GM12878 (cell line): ENCODE measurements around the gene FBLN5. TPM values are rescaled to one million over a fixed set of nuclear protein-coding genes. Genes with fewer than 3 reads are reported as not detected.

Experiments
- ATAC-seq: fragments of 200-7000 bp; cut with Tn5 transposase; 3 replicates; pipeline ENCODE4 v1.9.1; 2020; ENCODE audit warnings: mild to moderate bottlenecking, moderate library complexity
- BruUV-seq: library from RNA; stranded (reverse); fragments of 400-500 nt; replicated peaks from 2 replicates; lab custom pipeline; 2021; lab: Mats Ljungman, UMichigan
- CTCF ChIA-PET: fragments of 300-600 bp; sonication (Branson Sonifier 250); formaldehyde crosslinking; extraction: SDS; loops from one replicate; lab custom pipeline; 2021; ENCODE audit warnings: inconsistent platforms; lab: Yijun Ruan, JAX
- POLR2A ChIA-PET: fragments of 350-600 bp; formaldehyde crosslinking; extraction: SDS; loops from one replicate; lab custom pipeline; 2021; ENCODE audit warnings: inconsistent platforms; lab: Charles Lee
- RAD21 ChIA-PET: fragments of 300-600 bp; sonication (Branson Sonifier 250); formaldehyde crosslinking; loops from one replicate; lab custom pipeline; 2023; ENCODE audit warnings: antibody characterized with exemption; ENCODE audit not compliant: unreplicated experiment; lab: Charles Lee
- SMC1A ChIA-PET: fragments of 300-600 bp; sonication (Branson Sonifier 250); formaldehyde crosslinking; loops from one replicate; lab custom pipeline; 2023; ENCODE audit not compliant: unreplicated experiment, uncharacterized antibody; lab: Charles Lee
- DNase-seq: peaks from one replicate; pipeline ENCODE4 v3.0.0-alpha.2; 2011; ENCODE audit warnings: low read depth, low spot score
- FAIRE-seq: peaks from 3 replicates; lab custom pipeline; 2011; peaks lifted over from hg19 to GRCh38; lab: Jason Lieb, UNC
- H2AFZ ChIP-seq: 2 replicates; pipeline ENCODE4 v1.6.0; 2011; ENCODE audit warnings: low read depth, low read length, control low read depth; ENCODE audit not compliant: control insufficient read depth
- H3K27ac ChIP-seq: 2 replicates; pipeline ENCODE4 v1.5.1; 2011; ENCODE audit warnings: control low read depth; ENCODE audit not compliant: control insufficient read depth, insufficient read depth
- H3K27me3 ChIP-seq, 2 experiments: replicated peaks in 1 of 2; 2 replicates each; pipeline versions ENCODE4 v1.6.0 to v1.6.1; 2011; ENCODE audit warnings: low read length in 1 of 2; ENCODE audit not compliant: control insufficient read depth in 2 of 2, insufficient read depth in 2 of 2
- H3K36me3 ChIP-seq, 2 experiments: 2 replicates each; pipeline ENCODE4 v1.5.1; 2011; ENCODE audit warnings: low read length in 1 of 2; ENCODE audit not compliant: control insufficient read depth in 2 of 2, insufficient read depth in 2 of 2
- H3K4me1 ChIP-seq: 2 replicates; pipeline ENCODE4 v1.6.1; 2011; ENCODE audit warnings: mild to moderate bottlenecking, low read length, moderate library complexity, mixed read lengths; ENCODE audit not compliant: control insufficient read depth, insufficient read depth
- H3K4me2 ChIP-seq: 2 replicates; pipeline ENCODE4 v1.6.0; 2011; ENCODE audit warnings: control low read depth; ENCODE audit not compliant: control insufficient read depth, insufficient read depth
- H3K4me3 ChIP-seq: fragments of 200-600 bp; sonication (generic); 2 replicates; pipeline ENCODE4 v1.5.1; 2016
- H3K79me2 ChIP-seq: 2 replicates; pipeline ENCODE4 v1.6.0; 2011; ENCODE audit warnings: low read length; ENCODE audit not compliant: control insufficient read depth, insufficient read depth
- H3K9ac ChIP-seq: 2 replicates; pipeline ENCODE4 v1.8.0; 2011; ENCODE audit warnings: low read length, control low read depth, mixed read lengths; ENCODE audit not compliant: control insufficient read depth, insufficient read depth
- H3K9me3 ChIP-seq: replicated peaks from 3 replicates; pipeline ENCODE4 v1.5.1; 2011; ENCODE audit warnings: mild to moderate bottlenecking, low read length; ENCODE audit not compliant: control insufficient read depth, insufficient read depth
- H4K20me1 ChIP-seq: 2 replicates; pipeline ENCODE4 v1.6.0; 2011; ENCODE audit not compliant: control insufficient read depth, insufficient read depth
- ASH2L ChIP-seq: fragments of 300-600, 200-600 bp; sonication (generic); IDR thresholded peaks from 2 replicates; pipeline ENCODE4 v1.6.1; 2017; ENCODE audit warnings: low read depth, mild to moderate bottlenecking, borderline replicate concordance
- CEBPZ ChIP-seq: fragments of 150-350 bp; IDR thresholded peaks from 2 replicates; pipeline ENCODE4 v1.6.1; 2016; ENCODE audit warnings: low read depth, low read length
- ETV6 ChIP-seq, 2 experiments: fragments of 450-650 bp in 1 of 2; IDR thresholded peaks in 1 of 2; conservative IDR thresholded peaks in 1 of 2; 2 replicates each; pipeline ENCODE4 v1.6.1; 2014; ENCODE audit warnings: antibody characterized with exemption in 1 of 2, borderline replicate concordance in 1 of 2, low read depth in 1 of 2, mild to moderate bottlenecking in 1 of 2, moderate library complexity in 1 of 2
- NFYB ChIP-seq: IDR thresholded peaks from 2 replicates; pipeline ENCODE4 v1.6.1; 2011; ENCODE audit warnings: low read depth, mild to moderate bottlenecking, low read length, improper control_type of control experiment, moderate library complexity; ENCODE audit not compliant: insufficient read depth
- NR2F1 ChIP-seq: fragments of 450-650 bp; conservative IDR thresholded peaks from 2 replicates; pipeline ENCODE4 v1.6.1; 2017; ENCODE audit warnings: mild to moderate bottlenecking
- RCOR1 ChIP-seq: conservative IDR thresholded peaks from 2 replicates; pipeline ENCODE4 v1.6.1; 2012; ENCODE audit warnings: low read depth, low read length, improper control_type of control experiment
- SPI1 ChIP-seq: IDR thresholded peaks from 2 replicates; pipeline ENCODE4 v1.6.1; 2011; ENCODE audit warnings: low read depth, mild to moderate bottlenecking, low read length, moderate library complexity, borderline replicate concordance; ENCODE audit not compliant: insufficient read depth
- USF1 ChIP-seq: IDR thresholded peaks from 2 replicates; pipeline ENCODE4 v1.6.1; 2011; ENCODE audit warnings: borderline replicate concordance, low read depth, mild to moderate bottlenecking, moderate library complexity, mixed read lengths, low read length; ENCODE audit not compliant: insufficient read depth; ENCODE audit errors: extremely low read length
- WGBS: methylation state at CpG from one replicate; pipeline ENCODE4 v1.1.6; 2016; ENCODE audit warnings: low lambda C conversion rate; ENCODE audit not compliant: insufficient replicate concordance, insufficient coverage; ENCODE audit errors: missing lambda C conversion rate; 5-methylcytosine and 5-hydroxymethylcytosine counted together
- in situ Hi-C: fragments of 300-500 bp; cut with MboI; formaldehyde crosslinking; loops from 9 replicates; pipeline ENCODE4 v1.14.3; 2018; ENCODE audit warnings: mixed read lengths
- intact Hi-C: fragments of 100-400 bp; cut with micrococcal nuclease; formaldehyde crosslinking; loops from one replicate; pipeline ENCODE4 v1.14.2; 2022; ENCODE audit not compliant: unreplicated experiment
- polyA plus RNA-seq, 11 experiments: library from polyadenylated mRNA; depleted of rRNA in 4 of 11; unstranded in 6 of 11; stranded (reverse) in 5 of 11; fragments of >200 nt; fragmentation: Nextera tagmentation in 4 of 11; fragmentation: Illumina TruSeq in 1 of 11; extraction: Ambion mirVana in 4 of 11; extraction: Trizol in 1 of 11; gene quantifications; 1 replicate in 1 of 11; 2 replicates in 10 of 11; pipeline versions ENCODE4 v1.2.1 to v1.2.3, GENCODE V29; 2011 to 2016; ENCODE audit warnings: inconsistent platforms in 2 of 11, missing spikeins in 2 of 11, low read depth in 1 of 11
- total RNA-seq, 4 experiments: library from RNA; depleted of rRNA in 3 of 4; stranded (reverse); fragments of >200 nt in 3 of 4; fragmentation: Illumina TruSeq in 1 of 4; extraction: Trizol in 1 of 4; gene quantifications; 2 replicates each; pipeline versions ENCODE4 v1.2.1 to v1.2.3, GENCODE V29; 2013 to 2021

Gene FBLN5
- total and polyA plus RNA-seq, 10 of the 15 experiments (the other 5 are each of a cell fraction or from before 2014, with no cell fraction given) = 0.03 to 0.64 (median 0.24) TPM

GRCh38 chr14:91961297-91962220 is 14.1 kb upstream of the FBLN5 start:
- no peak for TF ChIP-seq SPI1
- no peak for TF ChIP-seq NR2F1
- TF ChIP-seq ASH2L = no peak
- no peak for TF ChIP-seq CEBPZ
- TF ChIP-seq NFYB = no peak
- no peak for TF ChIP-seq USF1
- no peak for TF ChIP-seq RCOR1
- no peak for TF ChIP-seq ETV6 (conservative IDR thresholded peaks at IDR 0.05 in 1 of 2, IDR thresholded peaks at IDR 0.05 in 1 of 2; ENCODE audit: borderline replicate concordance in 1 of 2, low read depth in 1 of 2)
- H3K4me3 ChIP-seq = no peak overlapping the region
- 68% methylated on average over 11 of the region's 14 CpGs for WGBS
- ChIA-PET CTCF (interaction anchor here (1.1 kb wide), 1 partner anchor 36 kb away, joined by 3 read pairs; no protein-coding TSS in a partner anchor), POLR2A (no interaction called here), SMC1A (interaction anchor here (0.6 to 1.5 kb wide), 4 partner anchors 21 to 312 kb away, joined by 3 to 4 read pairs (median 3); no protein-coding TSS in a partner anchor), RAD21 (interaction anchor here (0.5 kb wide), 1 partner anchor 153 kb away, joined by 3 read pairs; no protein-coding TSS in a partner anchor)
- ATAC-seq = no peak
- no peaks in the 10 kb centered on the region; a peak in 1 of 4 replicates for H3K36me3 ChIP-seq
- DNase-seq = no peak
- no peaks in the 10 kb centered on the region for H4K20me1 ChIP-seq
- no peak overlapping the region for H3K9ac ChIP-seq
- H3K79me2 ChIP-seq = no peaks in the 10 kb centered on the region
- no TSS peak for BruUV-seq
- in situ Hi-C loops (no loop called here), intact Hi-C loops (no loop called here)
- no peak for FAIRE-seq
- H3K27me3 ChIP-seq = no peaks in the 10 kb centered on the region
- H3K4me1 ChIP-seq = no peaks in the 10 kb centered on the region
- H2AFZ ChIP-seq = no peak overlapping the region
- H3K4me2 ChIP-seq = no peak overlapping the region
- no peaks in the 10 kb centered on the region for H3K9me3 ChIP-seq
- H3K27ac ChIP-seq = no peak overlapping the region
